NB4 (cell line): Measurements from ENCODE around the gene MAMDC4.
"Not testable (repeated sequence)": the region's sequence is repeated elsewhere in the genome, so short reads cannot be mapped to it uniquely, and the experiment has no call there.

Experiments used
- DNase-seq: peaks from one replicate; pipeline ENCODE4 v3.0.0; 2010; ENCODE audit warnings: low read depth
- H3K4me3 ChIP-seq: one replicate; pipeline ENCODE4 v1.5.1; 2011; ENCODE audit warnings: mild to moderate bottlenecking, low read depth, low read length, moderate library complexity
- MYC ChIP-seq: IDR thresholded peaks from 2 replicates; pipeline ENCODE4 v1.6.1; 2011; ENCODE audit warnings: low read depth, low read length
- POLR2A ChIP-seq: IDR thresholded peaks from 2 replicates; pipeline ENCODE4 v1.6.1; 2011; ENCODE audit warnings: mild to moderate bottlenecking; ENCODE audit not compliant: insufficient read length; ENCODE audit errors: extremely low read depth
- TF ChIP-seq, protein P1 (sequence below): IDR thresholded peaks from 2 replicates; pipeline ENCODE4 v1.6.1; 2011; ENCODE audit warnings: low read depth, low read length
- TF ChIP-seq, protein P2 (sequence below): IDR thresholded peaks from one replicate; pipeline ENCODE4 v1.5.1; 2012; ENCODE audit warnings: low read depth, low read length

Gene MAMDC4

DNA sequence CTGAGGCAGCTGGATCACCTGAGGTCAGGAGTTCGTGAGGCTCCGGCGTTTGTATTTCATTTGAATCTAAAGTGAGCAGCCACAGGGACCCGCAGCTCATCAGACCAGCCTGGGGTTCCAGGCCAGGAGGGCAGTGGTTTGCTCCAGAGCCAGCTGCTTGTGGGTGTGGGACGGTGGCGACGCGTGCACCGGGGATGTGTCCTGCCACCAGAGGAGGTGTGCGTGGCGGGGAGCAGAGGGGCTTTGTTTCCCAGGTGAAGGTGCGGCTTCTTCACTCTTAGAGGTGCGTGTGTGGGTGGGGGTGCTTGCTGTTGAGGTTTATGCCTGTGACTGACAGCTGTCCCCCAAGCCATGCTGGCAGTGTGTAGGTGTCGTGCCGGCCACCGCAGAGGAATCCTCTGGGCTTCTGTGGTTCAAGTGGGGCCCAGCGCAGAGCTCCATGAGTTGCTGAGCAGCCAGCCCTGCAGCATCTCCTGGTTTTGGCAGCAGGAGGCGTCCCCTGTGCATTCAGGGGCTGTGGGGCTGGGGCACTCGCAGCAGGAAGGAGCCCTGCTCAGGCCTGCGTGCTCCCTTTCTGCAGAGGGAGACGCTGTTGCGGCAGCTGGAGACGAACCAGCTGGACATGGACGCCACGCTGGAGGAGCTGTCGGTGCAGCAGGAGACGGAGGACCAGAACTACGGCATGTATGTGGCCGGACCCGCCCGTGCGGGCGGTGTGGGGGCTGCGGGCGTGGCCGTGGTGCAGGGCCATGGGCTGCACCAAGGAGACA lies 16.8 kb upstream of the MAMDC4 start:
- no peak overlapping the region for H3K4me3 ChIP-seq
- TF ChIP-seq, protein P1, sequence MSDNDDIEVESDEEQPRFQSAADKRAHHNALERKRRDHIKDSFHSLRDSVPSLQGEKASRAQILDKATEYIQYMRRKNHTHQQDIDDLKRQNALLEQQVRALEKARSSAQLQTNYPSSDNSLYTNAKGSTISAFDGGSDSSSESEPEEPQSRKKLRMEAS, result no peak
- no peak for TF ChIP-seq POLR2A
- TF ChIP-seq MYC, result no peak
- TF ChIP-seq, protein P2, sequence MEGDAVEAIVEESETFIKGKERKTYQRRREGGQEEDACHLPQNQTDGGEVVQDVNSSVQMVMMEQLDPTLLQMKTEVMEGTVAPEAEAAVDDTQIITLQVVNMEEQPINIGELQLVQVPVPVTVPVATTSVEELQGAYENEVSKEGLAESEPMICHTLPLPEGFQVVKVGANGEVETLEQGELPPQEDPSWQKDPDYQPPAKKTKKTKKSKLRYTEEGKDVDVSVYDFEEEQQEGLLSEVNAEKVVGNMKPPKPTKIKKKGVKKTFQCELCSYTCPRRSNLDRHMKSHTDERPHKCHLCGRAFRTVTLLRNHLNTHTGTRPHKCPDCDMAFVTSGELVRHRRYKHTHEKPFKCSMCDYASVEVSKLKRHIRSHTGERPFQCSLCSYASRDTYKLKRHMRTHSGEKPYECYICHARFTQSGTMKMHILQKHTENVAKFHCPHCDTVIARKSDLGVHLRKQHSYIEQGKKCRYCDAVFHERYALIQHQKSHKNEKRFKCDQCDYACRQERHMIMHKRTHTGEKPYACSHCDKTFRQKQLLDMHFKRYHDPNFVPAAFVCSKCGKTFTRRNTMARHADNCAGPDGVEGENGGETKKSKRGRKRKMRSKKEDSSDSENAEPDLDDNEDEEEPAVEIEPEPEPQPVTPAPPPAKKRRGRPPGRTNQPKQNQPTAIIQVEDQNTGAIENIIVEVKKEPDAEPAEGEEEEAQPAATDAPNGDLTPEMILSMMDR, result no peak
- no peak for DNase-seq

DNA sequence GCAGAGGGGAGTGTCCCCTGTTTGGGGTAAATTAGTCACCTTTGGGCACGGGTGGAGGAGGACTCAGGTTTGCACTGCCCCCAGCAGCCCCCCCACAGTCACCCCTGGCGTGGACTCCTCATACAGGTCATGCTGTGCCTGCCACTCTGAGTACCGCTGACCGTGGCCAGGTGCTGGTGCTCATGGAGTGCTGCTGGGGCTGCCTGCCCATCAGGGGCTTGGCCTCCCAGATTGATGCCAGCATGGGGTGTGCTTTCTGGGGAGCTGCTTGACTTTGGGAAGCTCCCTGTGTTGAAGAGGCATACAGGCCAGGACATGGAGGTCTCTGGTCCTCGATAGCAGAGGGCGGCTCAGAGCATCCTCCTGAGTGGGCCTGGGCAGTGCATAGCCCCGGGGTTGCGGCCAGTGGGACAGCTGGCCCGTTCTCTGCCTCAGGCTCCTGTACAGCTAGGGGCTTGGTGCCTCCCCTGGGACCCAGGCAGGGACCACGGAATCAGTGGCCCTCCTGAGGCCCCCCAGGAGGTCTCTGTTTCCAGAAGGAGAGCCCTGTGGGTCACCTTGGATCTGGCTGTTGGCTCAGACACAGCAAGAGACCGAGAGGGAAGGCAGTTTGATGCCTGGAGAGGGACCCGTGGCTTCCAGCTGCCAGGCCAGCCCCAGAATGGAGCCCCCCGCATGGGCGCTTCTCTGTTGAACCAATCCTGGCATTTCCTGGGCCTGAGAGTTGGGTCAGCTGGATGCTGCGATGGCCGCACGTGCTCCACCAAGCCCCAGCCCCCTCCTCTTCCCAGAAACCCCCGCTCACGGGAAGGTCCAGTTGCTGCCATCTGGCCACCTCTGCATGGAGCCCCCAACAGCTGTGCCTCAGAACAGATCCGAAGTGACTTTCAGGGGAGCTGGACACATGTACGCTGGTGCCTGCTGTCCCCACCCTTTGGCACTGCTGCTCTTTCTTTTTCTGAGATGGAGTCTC lies 15.9 kb upstream of the MAMDC4 start:
- no peak overlapping the region for H3K4me3 ChIP-seq
- DNase-seq, result no peak
- TF ChIP-seq, protein P2, result no peak
- TF ChIP-seq MYC, result no peak
- TF ChIP-seq, protein P1, result no peak
- TF ChIP-seq POLR2A, result no peak

DNA sequence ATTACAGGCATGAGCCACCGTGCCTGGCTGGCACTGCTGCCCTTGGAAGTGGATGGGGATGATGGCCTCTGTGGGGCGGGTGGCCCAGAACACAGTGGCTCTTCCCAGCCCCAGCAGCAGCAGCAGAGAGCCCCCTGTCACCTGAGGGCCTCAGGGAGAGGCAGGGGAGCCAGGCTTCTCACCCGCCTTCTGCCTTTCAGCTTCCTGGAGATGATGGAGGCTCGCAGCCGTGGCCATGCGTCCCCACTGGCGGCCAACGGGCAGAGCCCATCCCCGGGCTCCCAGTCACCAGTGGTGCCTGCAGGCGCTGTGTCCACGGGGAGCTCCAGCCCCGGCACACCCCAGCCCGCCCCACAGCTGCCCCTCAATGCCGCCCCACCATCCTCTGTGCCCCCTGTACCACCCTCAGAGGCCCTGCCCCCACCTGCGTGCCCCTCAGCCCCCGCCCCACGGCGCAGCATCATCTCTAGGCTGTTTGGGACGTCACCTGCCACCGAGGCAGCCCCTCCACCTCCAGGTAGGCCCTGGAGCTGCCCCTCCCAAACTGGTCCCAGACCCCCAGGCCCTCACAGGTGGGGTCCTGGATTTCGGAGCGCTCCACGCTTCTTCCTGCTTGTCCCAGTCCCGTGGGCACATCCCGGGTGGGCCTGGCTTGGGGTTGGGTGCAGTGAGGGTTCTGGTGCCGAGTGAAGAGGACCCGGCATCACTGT lies 14.8 kb upstream of the MAMDC4 start:
- TF ChIP-seq, protein P2, result no peak
- TF ChIP-seq MYC (no peak), POLR2A (no peak)
- TF ChIP-seq, protein P1, result no peak
- no peak for DNase-seq
- H3K4me3 ChIP-seq, result no peak overlapping the region

DNA sequence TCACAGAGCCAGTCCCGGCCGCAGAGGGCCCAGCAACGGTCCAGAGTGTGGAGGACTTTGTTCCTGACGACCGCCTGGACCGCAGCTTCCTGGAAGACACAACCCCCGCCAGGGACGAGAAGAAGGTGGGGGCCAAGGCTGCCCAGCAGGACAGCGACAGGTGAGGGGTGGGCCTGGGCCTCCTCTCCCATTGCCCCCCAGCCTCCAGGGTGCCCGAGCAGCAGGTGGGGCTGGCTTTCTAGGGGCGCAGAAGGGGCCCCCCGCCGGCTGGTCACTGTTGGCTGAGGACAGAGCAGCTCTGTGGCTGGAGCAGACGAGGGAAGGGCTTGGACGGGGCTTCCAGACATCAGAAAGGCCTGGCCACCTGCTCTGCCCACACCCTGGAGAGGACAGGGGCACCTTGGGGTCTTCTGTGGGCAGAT lies 14.3 kb upstream of the MAMDC4 start:
- not testable (repeated sequence) for H3K4me3 ChIP-seq, DNase-seq

DNA sequence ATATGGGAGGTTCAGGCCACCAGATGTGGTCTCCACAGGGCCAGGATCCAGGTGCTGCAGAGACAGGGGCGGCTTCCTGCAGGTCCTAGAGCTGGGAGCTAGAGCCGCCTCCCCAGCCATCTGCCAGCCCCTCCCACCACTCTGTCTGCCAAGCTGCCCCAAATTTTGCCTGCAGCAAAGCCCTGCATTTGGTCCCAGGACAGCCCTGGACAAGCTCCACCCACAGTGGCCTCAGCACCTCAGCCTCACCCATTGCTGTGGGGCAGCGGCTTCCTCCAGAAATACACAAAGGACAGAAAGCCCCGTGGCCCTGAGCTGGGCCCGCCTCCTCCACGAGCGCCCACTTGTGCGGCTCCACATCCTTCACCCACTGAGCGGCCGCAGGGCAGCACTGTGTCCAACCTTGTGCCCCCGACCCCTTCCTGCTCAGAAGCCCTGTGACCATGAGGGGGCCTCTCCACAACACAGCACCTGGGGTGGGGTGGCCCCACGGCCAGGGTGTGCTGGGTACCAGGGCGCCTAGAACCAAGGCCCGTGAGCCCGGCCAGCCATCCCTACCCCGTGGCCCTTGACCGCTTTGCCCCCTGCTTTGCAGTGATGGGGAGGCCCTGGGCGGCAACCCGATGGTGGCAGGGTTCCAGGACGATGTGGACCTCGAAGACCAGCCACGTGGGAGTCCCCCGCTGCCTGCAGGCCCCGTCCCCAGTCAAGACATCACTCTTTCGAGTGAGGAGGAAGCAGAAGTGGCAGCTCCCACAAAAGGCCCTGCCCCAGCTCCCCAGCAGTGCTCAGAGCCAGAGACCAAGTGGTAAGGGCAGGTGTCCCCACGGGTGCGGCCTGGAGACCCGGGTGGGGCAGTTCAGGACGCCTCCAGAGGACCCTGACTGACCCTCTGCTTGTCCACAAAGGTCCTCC lies 13.6 kb upstream of the MAMDC4 start:
- no peak for DNase-seq
- TF ChIP-seq, protein P1, result no peak
- TF ChIP-seq, protein P2, result no peak
- TF ChIP-seq MYC, result no peak
- no peak for TF ChIP-seq POLR2A
- no peak overlapping the region for H3K4me3 ChIP-seq
